GM12892 (cell line): Measurements from ENCODE around the gene ANKS1A.

ENCODE experiments used
- POLR2A ChIP-seq: IDR thresholded peaks from 2 replicates; pipeline ENCODE4 v1.6.1; 2011; ENCODE audit warnings: low read depth, low read length, control low read depth
- POLR2AphosphoS5 ChIP-seq: IDR thresholded peaks from 2 replicates; pipeline ENCODE4 v1.6.1; 2011; ENCODE audit warnings: low read depth, low read length, control low read depth

DNA sequence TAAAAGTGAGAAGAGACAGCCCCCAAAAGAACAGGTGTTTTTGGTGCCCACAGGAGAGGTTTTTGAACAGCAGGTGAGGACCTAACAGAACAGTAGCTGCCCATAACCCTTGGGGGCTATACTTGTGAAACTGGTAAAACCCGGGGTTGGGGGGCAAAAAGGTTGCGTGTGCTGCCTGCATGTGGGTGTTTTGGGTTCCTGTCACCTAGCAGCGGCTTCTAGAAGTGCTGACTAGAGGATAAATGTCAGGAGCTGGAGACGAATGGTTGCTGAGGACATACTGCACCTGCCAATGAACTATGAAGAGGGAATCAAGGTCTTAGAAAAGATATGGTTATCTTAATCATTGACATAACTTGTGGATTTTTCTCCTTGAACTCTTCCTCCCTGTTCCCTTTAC is 17.2 kb upstream of the ANKS1A start:
- TF ChIP-seq POLR2A (no peak), POLR2AphosphoS5 (no peak)
